Measurements from ENCODE around the gene LEF1. TPM values are rescaled to one million over a fixed set of nuclear protein-coding genes. Genes with fewer than 3 reads are reported as not detected.
A peak's percentile ranks its signal among the peaks of the same experiment; 100 is the strongest.

LEF1 gene
- total RNA-seq, 6 donors from 2014 or later: 3.3 to 10.0 (median 5.6) TPM

- peaks cover 0 to 56% (median 26%) of the 10 kb centered on the region in 4 donors for H3K27me3 ChIP-seq
- no peak for ATAC-seq (ENCODE audit: low FRiP score in 2 of 2)
- H3K4me3 ChIP-seq: no peak overlapping the region
- TF ChIP-seq, protein P1, sequence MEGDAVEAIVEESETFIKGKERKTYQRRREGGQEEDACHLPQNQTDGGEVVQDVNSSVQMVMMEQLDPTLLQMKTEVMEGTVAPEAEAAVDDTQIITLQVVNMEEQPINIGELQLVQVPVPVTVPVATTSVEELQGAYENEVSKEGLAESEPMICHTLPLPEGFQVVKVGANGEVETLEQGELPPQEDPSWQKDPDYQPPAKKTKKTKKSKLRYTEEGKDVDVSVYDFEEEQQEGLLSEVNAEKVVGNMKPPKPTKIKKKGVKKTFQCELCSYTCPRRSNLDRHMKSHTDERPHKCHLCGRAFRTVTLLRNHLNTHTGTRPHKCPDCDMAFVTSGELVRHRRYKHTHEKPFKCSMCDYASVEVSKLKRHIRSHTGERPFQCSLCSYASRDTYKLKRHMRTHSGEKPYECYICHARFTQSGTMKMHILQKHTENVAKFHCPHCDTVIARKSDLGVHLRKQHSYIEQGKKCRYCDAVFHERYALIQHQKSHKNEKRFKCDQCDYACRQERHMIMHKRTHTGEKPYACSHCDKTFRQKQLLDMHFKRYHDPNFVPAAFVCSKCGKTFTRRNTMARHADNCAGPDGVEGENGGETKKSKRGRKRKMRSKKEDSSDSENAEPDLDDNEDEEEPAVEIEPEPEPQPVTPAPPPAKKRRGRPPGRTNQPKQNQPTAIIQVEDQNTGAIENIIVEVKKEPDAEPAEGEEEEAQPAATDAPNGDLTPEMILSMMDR (IDR thresholded peaks at IDR 0.05): no peak
- H3K36me3 ChIP-seq: no peaks in the 10 kb centered on the region
- H3K27ac ChIP-seq: no peak overlapping the region
- no peak for DNase-seq
- 40 to 47% methylated on average over 8 of the region's 8 CpGs for WGBS, 2 donors
- peaks cover 28 to 61% (median 49%) of the 10 kb centered on the region in 4 donors for H3K4me1 ChIP-seq
- H3K9me3 ChIP-seq: no peaks in the 10 kb centered on the region
Observed at GRCh38 chr4:108169664-108170063, 932 bp upstream of the LEF1 start.

DNA sequence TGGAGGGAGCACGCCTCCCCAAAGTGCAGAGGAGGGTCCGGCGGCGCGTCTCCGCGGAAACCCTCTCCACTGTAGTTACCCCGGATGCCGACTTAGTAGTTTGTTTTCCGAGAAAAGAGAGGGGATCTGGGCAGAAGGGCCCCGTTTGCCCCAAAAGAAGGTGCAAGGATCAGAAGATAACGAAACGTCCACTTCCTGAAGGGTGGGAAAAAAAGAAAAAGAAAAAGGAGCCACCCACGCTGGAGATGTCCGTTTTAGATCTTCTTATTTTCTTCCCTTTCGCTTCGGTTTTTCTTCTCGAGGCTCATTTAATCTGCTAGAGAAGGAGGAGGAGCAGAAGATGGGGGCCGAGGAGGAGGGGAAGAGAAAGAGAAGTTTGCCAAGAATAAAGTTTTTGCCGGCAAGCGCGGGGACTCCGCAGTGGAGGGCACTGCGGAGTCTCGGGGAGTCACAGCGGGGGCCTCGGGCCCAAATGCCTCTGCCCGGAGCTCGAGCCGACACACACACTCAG is 517 bp downstream of the LEF1 start:
- no peaks in the 10 kb centered on the region for H3K9me3 ChIP-seq
- ATAC-seq (ENCODE audit: low FRiP score in 2 of 2) (no peak), DNase-seq (no peak)
- peak overlapping the region in 3 of 4 donors; percentile 49 to 68 (median 67) for H3K27ac ChIP-seq
- H3K36me3 ChIP-seq: no peaks in the 10 kb centered on the region
- H3K4me3 ChIP-seq: peak overlapping the region; percentile 39 to 70 (median 61)
- H3K27me3 ChIP-seq: peaks cover 0 to 56% (median 24%) of the 10 kb centered on the region in 4 donors
- TF ChIP-seq POLR2AphosphoS5 (IDR thresholded peaks at IDR 0.05) (no peak), POLR2A (IDR thresholded peaks at IDR 0.05) (no peak), EP300 (IDR thresholded peaks at IDR 0.05) (no peak)
- TF ChIP-seq, protein P1 (IDR thresholded peaks at IDR 0.05): no peak
- WGBS, 2 donors: 1% methylated on average over 23 to 30 of the region's 30 CpGs
- peaks cover 28 to 55% (median 44%) of the 10 kb centered on the region in 4 donors for H3K4me1 ChIP-seq

DNA sequence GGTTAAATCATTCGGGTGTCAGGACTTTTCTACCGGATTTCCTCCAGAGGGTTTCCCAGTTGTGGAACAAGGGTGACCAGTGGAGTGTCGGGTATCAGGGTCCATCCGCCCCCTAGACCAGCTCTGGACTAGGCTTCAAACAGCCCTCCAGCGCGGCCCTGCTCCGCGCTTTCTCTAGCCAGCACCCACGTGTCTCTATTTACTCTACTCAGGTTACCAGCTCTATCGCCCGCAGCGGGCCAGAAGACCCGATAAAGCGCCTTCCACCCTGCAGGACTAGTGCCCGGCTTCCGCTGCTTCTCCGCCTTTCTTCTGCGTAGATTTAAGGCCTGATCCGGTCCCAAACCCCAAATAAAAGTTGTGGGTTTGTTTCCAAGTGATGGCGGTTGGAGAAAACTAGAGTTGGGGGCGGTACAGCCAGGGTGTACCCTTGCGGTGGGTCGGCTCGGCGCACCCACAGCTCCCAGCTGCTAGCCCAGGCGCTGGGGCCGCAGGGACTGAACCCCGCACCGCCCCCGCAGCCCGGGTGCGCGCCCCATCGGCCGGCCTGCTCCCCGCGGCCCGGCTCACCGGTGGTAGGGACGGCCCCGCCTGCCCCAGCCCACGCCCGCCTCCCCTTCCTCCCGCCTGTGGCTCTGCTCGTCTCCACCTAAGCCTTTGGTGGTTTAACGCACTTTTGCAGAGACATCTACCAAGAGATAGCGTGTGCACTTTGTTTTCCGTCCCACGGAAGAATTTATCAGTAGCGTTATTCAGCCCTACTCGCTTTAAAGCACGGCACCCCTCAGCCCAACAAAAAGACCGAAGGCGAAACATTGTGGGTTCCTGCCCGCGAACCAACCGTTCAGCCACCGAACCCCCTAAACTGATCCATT is 2.1 kb downstream of the LEF1 start:
- Histone ChIP-seq H3K36me3 (no peaks in the 10 kb centered on the region), H3K27me3 (peaks cover 0 to 46% (median 18%) of the 10 kb centered on the region in 4 donors), H3K4me3 (peak overlapping the region; percentile 4 to 70 (median 61)), H3K9me3 (no peaks in the 10 kb centered on the region), H3K27ac (peak overlapping the region in 2 of 4 donors; percentile 67 to 68), H3K4me1 (peaks cover 15 to 40% (median 29%) of the 10 kb centered on the region in 4 donors)
- 7% methylated on average over 44 to 48 of the region's 58 CpGs for WGBS, 2 donors
- TF ChIP-seq POLR2A (IDR thresholded peaks at IDR 0.05) (no peak), EP300 (IDR thresholded peaks at IDR 0.05) (no peak), POLR2AphosphoS5 (IDR thresholded peaks at IDR 0.05) (no peak)
- TF ChIP-seq, protein P1 (IDR thresholded peaks at IDR 0.05): no peak
- DNase-seq: peak in 1 of 2 donors; percentile 83
- ATAC-seq (ENCODE audit: low FRiP score in 2 of 2): peak in 1 of 2 donors; percentile 31

DNA sequence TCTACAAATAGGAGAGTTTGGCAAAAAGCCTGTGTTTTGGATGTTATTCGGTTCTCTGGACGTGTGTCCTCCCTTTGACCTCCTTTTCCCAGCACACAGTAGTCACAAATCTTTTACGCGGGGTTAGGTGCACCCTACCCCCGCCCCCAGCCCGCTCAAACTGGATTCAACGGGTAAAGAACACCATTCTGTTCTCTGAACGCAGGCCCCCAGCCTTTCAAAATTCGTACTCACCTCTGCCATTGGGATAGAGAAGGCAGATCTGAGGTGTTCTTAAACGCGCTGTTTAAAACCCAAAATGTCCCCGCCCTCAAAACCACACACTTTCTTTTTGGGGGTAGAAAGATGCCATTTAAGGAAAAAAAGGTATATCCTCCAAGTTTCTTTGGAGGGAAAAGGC is 2.7 kb downstream of the LEF1 start:
- H3K27ac ChIP-seq: peak overlapping the region in 1 of 4 donors; percentile 24
- peaks cover 0 to 40% (median 18%) of the 10 kb centered on the region in 4 donors for H3K27me3 ChIP-seq

More for the DNA sequence above, 2.7 kb downstream of the LEF1 start:
- WGBS, 2 donors: 32 to 50% methylated on average over 12 of the region's 12 CpGs
- TF ChIP-seq POLR2A (IDR thresholded peaks at IDR 0.05) (no peak), EP300 (IDR thresholded peaks at IDR 0.05) (no peak), POLR2AphosphoS5 (IDR thresholded peaks at IDR 0.05) (no peak)
- TF ChIP-seq, protein P1 (IDR thresholded peaks at IDR 0.05): no peak
- Histone ChIP-seq H3K4me1 (peaks cover 15 to 36% (median 28%) of the 10 kb centered on the region in 4 donors), H3K36me3 (no peaks in the 10 kb centered on the region), H3K4me3 (peak overlapping the region in 3 of 4 donors; percentile 61 to 70 (median 61)), H3K9me3 (no peaks in the 10 kb centered on the region)
- no peak for DNase-seq
- no peak for ATAC-seq (ENCODE audit: low FRiP score in 2 of 2)
